Duodenal mucosa (tissue), 2 donors: ENCODE results near the gene MTUS2.

Source experiments
- H3K27ac ChIP-seq: one replicate; pipeline ENCODE4 v1.7.0; 2013; ENCODE audit warnings: low read depth, low read length
- H3K27me3 ChIP-seq, 2 donors: one replicate each; pipeline ENCODE4 v1.7.0; 2013; ENCODE audit warnings: low read length in 2 of 2, control low read depth in 1 of 2; ENCODE audit not compliant: insufficient read depth in 2 of 2, control insufficient read depth in 1 of 2
- H3K36me3 ChIP-seq, 2 donors: one replicate each; pipeline ENCODE4 v1.7.0; 2013; ENCODE audit warnings: low read length in 2 of 2, control low read depth in 1 of 2; ENCODE audit not compliant: insufficient read depth in 2 of 2, control insufficient read depth in 1 of 2
- H3K4me1 ChIP-seq, 2 donors: one replicate each; pipeline ENCODE4 v1.7.0; 2013; ENCODE audit warnings: low read length in 2 of 2, control low read depth in 1 of 2; ENCODE audit not compliant: insufficient read depth in 2 of 2, control insufficient read depth in 1 of 2
- H3K4me3 ChIP-seq, 2 donors: one replicate each; pipeline ENCODE4 v1.7.0; 2013; ENCODE audit warnings: low read length in 2 of 2, low read depth in 1 of 2
- H3K9ac ChIP-seq, 2 donors: one replicate each; pipeline ENCODE4 v1.7.0; 2013; ENCODE audit warnings: low read length in 2 of 2, low read depth in 1 of 2
- H3K9me3 ChIP-seq, 2 donors: one replicate each; pipeline ENCODE4 v1.7.0; 2013; ENCODE audit warnings: low read length in 2 of 2, control low read depth in 1 of 2; ENCODE audit not compliant: control insufficient read depth in 1 of 2

Gene MTUS2

DNA sequence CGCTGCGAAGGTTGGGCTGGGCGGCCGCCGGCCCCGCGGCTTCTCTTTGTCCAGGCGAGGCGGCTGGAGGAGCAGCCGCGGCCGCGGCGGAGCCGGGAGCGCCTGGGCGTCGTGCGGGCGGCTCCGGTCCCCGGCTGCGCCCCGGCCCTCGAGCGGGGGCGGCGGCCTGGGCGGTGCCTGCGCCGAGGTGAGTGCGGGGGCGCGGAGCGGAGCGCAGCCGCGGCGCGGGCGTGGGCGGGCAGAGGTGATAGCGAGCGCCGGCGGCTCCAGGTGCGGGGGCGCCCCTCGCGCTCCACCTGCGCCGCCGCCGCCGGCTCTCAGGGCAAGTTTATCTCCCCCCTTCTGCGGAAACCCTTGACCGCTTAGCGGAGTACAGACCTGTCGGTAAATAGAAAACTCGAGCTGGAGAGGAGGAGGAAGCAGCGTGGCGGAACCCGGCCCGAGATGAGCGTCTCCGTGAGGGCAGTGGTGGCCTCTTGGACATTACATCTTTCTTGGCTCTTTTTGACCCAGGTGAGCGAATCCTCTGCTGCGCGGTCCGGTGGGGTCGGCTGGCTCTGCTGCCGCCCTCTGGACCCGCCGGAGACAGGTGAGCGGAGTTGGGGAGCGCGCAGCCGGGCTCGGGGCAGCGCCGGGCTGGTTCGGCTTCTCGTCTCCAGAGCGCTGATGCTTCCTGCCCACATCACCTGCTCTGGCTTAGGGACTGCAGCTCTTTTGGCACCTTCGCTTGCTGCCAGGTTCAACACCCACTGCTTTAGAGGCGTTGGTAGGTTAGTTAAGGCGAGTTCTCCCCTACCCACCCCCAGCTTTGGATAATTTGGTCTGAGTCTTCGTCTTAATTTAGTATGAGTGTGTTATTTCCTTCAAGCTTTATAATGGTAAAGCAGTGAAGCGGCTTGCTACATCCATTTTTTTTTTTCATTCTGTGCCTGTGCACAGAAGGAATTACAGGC lies at the start of gene MTUS2:
Gene MTUS2, plus strand, starts transcription at position 241 of the 953 bp plus-strand sequence.
- no peak within 1 kb of the TSS for H3K9ac ChIP-seq

DNA sequence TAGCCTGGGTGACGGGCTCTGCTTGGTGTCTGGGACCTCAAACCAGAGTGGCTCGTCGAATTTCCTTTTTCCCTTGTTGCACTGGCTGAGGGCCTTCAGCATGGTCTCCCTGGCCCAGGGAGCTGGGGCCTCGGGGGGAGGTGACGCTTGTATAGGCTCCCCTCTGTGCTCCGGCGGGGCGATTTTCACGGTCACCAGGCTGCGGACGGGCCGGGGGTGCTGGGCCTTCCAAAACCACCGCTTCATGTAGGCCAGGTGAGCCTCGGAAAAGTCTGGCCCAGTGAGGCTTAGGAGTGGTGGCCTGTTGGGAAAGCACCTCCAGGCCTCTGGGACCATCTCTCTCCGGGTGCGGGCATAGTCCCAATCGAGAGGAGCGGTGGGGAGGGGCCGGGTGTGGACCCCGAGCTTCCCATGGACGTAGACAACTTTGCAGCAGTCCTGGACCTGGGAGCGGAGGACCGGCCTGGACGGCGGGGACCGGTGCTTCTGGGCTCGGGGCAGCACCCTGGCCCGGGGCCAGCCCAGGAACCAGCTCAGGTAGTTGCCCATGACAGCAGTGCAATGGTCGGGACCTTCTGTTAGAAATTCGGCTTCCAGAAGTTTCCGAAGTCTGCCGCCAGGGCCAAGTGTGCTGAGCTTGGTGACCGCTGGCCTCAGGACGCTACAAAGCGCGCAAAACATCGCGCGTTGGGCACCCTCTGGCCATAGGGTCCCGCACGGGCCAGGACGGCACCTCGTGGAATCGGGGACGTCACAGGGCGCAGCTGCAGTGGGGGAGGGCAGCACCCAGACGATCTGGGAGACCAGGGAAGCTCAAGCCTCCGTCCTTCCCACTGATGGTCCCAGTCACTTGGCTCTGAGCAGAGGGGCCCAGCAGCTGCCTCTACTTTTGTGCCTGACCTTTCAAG lies 41.6 kb upstream of the MTUS2 start:
- no peak overlapping the region for H3K9ac ChIP-seq
- no peak overlapping the region for H3K27ac ChIP-seq
- no peaks in the 10 kb centered on the region for H3K9me3 ChIP-seq
- no peak overlapping the region for H3K4me3 ChIP-seq
- H3K27me3 ChIP-seq: no peaks in the 10 kb centered on the region
- H3K36me3 ChIP-seq: no peaks in the 10 kb centered on the region
- H3K4me1 ChIP-seq: no peaks in the 10 kb centered on the region

More for the DNA sequence above, at the start of gene MTUS2:
- Histone ChIP-seq H3K36me3 (no peaks in the 10 kb centered on the region), H3K4me1 (no peaks in the 10 kb centered on the region), H3K27ac (no peak within 1 kb of the TSS), H3K4me3 (peak within 1 kb of the TSS; percentile 60 to 65), H3K9me3 (no peaks in the 10 kb centered on the region), H3K27me3 (peaks cover 21 to 38% of the 10 kb centered on the region in 2 donors)

DNA sequence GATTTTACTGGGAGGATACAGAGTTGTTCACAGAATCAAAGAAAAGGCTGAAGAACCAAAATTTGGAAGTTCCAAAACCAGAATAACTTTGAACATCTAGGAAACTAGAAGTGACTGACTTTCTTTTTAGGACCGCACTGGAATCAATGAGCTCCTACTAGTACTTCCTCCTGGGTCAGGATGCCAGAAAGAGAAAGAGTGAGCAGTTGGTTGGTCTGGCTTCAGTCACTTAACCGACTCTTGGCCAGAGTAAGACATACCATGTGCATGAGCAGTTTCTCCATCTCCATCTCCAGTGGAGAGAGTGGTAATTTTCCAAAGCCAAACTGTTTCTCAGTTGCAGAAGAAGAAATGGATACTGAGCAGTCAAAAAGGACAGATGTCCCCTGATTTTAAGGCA lies 27.1 kb upstream of the MTUS2 start:
- no peaks in the 10 kb centered on the region for H3K4me1 ChIP-seq
- H3K27me3 ChIP-seq: peaks cover 0 to 3% of the 10 kb centered on the region in 2 donors
- H3K9me3 ChIP-seq: no peaks in the 10 kb centered on the region
- H3K36me3 ChIP-seq: no peaks in the 10 kb centered on the region
- H3K9ac ChIP-seq: no peak overlapping the region
- no peak overlapping the region for H3K27ac ChIP-seq
- H3K4me3 ChIP-seq: no peak overlapping the region

DNA sequence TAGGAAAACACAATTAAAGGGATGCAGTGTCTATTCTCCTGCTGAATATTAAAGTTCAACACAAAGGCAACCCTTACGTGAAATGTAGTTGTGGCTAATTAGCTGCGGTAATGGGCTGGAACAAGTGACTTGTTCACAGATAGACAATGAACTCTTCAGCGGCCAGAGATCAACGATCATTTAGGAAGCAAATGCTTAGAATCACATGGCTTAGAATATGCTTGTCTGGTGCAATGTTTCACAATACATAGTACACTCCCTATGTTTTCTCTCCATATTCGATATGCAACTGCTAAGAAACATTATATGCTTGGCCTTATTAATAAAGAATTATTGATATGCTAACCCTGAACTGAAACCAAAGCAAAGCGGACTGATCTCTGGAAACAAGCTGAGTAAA lies 25.7 kb upstream of the MTUS2 start:
- Histone ChIP-seq H3K27me3 (peaks cover 0 to 3% of the 10 kb centered on the region in 2 donors), H3K36me3 (no peaks in the 10 kb centered on the region), H3K9ac (no peak overlapping the region), H3K4me1 (no peaks in the 10 kb centered on the region), H3K4me3 (no peak overlapping the region), H3K9me3 (no peaks in the 10 kb centered on the region), H3K27ac (no peak overlapping the region)

DNA sequence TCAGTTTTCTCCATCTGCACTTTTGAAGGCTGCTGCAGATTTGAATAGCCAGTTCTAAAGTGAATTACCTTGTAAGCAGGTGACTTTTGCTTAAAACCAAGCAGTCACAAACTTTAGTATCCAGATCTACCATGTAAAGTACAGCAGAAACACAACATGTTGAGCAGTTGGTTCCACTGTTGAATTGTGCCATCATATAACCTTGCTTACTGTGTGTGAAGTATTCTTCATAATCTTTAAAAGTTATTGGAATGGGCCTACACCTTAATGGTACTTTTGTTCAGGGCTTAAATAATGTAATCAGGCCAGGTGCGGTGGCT lies 23.2 kb upstream of the MTUS2 start:
- Histone ChIP-seq H3K27ac (no peak overlapping the region), H3K36me3 (no peaks in the 10 kb centered on the region), H3K4me3 (peak overlapping the region in 1 of 2 donors; percentile 22), H3K27me3 (peaks cover 0 to 3% of the 10 kb centered on the region in 2 donors), H3K9me3 (no peaks in the 10 kb centered on the region), H3K4me1 (no peaks in the 10 kb centered on the region), H3K9ac (no peak overlapping the region)

DNA sequence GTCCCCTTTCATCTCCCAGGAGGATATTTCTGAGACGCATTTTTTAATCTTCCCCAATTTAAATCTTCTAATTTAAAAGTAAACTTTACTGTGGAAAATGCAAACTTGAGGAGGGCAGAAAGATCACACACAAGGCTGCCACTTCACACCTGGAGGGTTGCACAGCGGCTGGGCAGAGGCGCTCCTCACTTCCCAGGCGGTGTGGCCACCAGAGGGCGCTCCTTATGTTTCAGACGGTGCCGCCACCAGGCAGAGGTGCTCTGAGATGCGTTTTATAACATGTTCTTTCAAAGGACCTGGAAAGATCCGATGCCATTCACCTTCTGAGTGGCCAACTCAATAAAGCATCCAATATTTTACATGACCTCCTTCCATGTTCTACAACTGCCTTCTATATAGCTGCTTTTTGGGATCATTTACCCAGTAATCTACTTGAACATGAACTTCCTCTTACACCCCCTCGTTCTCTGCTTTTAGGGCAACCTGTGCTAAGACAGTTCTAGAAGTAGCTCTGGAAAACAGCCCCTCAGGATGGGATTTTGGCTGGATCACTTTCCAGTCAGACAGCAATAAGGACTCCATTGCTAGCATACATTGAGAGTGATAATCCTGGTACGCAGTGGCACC lies 14.8 kb upstream of the MTUS2 start:
- peaks cover 10 to 13% of the 10 kb centered on the region in 2 donors for H3K9me3 ChIP-seq
- H3K4me3 ChIP-seq: no peak overlapping the region
- H3K36me3 ChIP-seq: no peaks in the 10 kb centered on the region
- H3K27ac ChIP-seq: no peak overlapping the region
- no peaks in the 10 kb centered on the region for H3K4me1 ChIP-seq
- H3K27me3 ChIP-seq: no peaks in the 10 kb centered on the region
- no peak overlapping the region for H3K9ac ChIP-seq

DNA sequence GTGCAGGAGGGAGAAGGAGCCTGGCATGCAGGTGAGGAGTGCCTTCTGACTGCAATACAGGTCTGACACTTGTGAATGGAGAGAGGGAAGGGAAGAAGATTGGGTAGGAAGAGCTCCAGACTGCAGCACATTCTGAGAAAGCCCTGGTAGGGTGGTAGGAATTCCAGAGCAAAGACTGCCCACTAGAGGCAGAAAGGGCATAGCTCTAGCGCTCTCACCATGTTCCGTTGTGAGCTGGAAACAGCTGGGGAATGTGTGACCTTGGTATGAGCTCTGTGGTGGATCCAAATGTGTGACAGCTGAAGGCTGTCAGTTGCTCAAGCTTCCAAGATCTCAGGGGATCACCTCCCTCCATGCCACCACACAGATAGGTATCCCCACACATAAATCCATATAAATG lies 2.9 kb upstream of the MTUS2 start:
- Histone ChIP-seq H3K9ac (no peak overlapping the region), H3K4me1 (no peaks in the 10 kb centered on the region), H3K27ac (no peak overlapping the region), H3K4me3 (no peak overlapping the region), H3K36me3 (no peaks in the 10 kb centered on the region), H3K9me3 (no peaks in the 10 kb centered on the region), H3K27me3 (peaks cover 21 to 32% of the 10 kb centered on the region in 2 donors)

DNA sequence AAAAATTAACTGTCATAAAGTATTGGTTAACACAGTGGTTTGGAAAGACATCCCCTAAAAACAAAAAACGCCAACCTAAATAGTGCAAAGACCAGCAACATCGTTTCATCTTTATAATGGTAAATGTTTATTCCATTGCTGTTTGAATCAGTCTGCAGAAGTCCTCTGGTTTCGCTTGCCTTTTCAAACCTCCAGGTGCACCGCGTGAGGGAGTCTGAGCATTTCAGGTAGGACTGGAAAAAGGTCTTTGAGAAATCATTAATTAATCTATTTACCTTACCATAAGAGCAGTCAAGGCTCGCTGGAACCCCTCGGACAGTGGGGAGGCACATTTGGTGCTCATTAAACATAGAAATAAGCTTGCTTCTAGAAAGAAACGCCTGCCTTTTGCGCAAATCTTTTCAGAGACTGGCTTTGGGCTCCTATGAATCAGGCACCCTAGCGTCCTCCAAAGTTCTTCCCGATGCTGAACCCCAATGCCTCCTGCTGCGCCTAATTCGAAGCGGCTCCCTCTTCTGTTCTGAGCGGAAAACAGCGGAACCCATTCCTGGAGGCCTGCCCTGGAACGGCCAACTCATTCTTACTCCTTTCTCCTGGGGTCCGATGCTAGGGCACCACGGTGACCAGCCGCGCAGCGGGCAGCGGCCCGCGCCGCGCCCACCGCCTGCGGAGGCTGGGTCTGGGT lies 951 bp upstream of the MTUS2 start:
- Histone ChIP-seq H3K27me3 (peaks cover 21 to 38% of the 10 kb centered on the region in 2 donors), H3K27ac (no peak overlapping the region)

DNA sequence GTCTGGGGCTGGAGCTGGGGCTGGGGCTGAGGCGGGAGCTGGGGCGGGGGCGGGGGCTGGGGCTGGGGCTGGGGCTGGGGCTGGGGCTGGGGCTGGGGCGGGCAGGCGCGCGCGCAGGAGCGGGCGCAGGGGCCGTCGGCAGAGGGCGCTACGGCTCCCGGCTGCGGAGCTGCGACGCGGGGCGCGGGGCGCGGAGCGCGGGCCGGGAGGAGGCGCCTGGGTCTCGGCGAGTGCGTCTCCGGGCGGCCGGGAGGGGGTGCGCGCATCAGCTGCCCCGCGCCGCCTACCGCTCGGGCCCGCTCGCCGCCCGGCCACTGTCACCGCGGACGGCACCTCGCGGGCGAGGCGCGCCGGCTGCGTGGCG lies 422 bp upstream of the MTUS2 start:
- peaks cover 21 to 38% of the 10 kb centered on the region in 2 donors for H3K27me3 ChIP-seq
- H3K4me3 ChIP-seq: no peak overlapping the region
- H3K27ac ChIP-seq: no peak overlapping the region
- no peaks in the 10 kb centered on the region for H3K9me3 ChIP-seq
- no peaks in the 10 kb centered on the region for H3K36me3 ChIP-seq
- H3K9ac ChIP-seq: no peak overlapping the region
- H3K4me1 ChIP-seq: no peaks in the 10 kb centered on the region

More for the DNA sequence above, 951 bp upstream of the MTUS2 start:
- no peaks in the 10 kb centered on the region for H3K36me3 ChIP-seq
- no peaks in the 10 kb centered on the region for H3K9me3 ChIP-seq
- no peaks in the 10 kb centered on the region for H3K4me1 ChIP-seq
- H3K4me3 ChIP-seq: peak overlapping the region in 1 of 2 donors; percentile 40
- H3K9ac ChIP-seq: no peak overlapping the region
